GM08714 (cell line): Measurements from ENCODE around the gene PSKH1.
"Not testable (repeated sequence)": the region's sequence is repeated elsewhere in the genome, so short reads cannot be mapped to it uniquely, and the experiment has no call there.

ENCODE experiments used
- H3K4me3 ChIP-seq: fragments of 200-500 bp; sonication (Bioruptor generic); 2 replicates; pipeline ENCODE4 v1.5.1; 2014; ENCODE audit warnings: mild to moderate bottlenecking, low read length, inconsistent platforms
- ZNF274 ChIP-seq: IDR thresholded peaks from 2 replicates; pipeline ENCODE4 v1.6.1; 2012; ENCODE audit warnings: mild to moderate bottlenecking, low read depth, low read length

The PSKH1 gene

DNA sequence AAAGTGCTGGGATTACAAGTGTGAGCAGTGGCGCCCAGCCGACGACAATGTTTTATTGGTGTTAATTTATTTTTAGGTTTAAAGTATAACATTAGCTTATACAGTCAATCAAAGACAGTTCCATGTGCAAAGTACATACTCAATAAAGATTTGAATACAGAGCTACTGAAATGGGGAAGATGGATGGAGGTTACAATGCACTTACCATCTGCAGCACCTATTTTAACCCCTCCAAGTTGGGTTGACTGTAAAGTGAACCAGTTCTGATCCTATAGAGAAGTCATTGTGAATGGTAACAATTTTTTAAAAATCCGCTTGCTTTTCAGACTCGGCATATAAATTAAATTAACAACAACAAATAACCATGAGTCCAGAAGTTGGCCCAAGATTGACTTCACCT is 679 bp upstream of the PSKH1 start:
- H3K4me3 ChIP-seq, result peak overlapping the region; percentile 81; the same call in 1 of the 2 replicates
- TF ChIP-seq ZNF274, result no peak

DNA sequence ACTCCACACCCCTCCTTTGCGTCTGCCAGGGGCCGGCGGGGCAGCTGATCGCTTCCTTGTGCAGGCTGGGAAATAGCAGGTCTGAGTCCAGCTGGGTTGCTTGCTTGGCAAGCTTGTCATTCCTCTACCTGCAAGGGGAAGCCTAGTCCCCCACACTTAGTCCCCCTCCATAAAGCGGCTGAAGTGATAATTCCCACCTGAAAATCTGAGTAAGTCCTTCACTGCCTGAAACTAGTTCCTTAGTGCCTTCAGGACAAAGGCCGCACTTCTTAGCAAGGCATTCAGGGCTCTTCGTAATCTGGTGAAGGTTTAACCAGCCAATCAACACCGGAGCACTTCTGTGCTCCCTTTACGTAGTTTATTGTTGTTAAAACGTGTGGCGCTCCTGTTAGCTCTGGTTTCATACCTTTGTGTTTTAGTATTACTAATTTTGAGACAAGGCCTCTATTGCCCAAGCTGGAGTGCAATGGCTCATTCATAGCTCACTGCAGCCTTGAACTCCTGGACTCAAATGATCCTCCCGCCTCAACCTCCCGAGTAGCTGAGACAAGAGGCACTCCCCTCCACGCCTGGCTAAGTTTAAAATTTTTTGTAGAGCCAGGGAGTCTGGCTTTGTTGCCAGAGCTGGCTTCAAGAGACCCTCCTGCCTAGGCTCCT is 817 bp downstream of the PSKH1 start:
- no peak for TF ChIP-seq ZNF274
- H3K4me3 ChIP-seq, result peak overlapping the region; percentile 92

DNA sequence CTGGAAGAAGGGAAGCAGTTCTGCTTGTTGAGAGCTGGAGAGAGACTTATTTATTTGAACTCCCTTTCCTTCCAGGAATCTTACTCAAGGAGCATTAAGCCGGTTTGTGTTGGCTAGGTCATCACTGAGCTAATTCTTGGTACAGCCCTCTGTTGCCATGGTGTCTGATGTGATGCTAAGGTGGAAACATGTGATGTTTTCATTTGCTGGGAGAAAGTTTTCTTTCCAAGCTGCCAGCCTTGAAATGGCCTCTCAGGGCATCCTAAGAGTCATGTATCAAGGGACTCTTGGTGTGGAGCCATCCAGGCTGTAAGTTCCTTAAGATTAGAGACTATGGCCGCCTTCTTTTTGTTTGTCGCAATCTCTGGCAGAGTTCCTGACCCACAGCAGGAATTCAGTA is 4.2 kb downstream of the PSKH1 start:
- H3K4me3 ChIP-seq, result no peak overlapping the region
- no peak for TF ChIP-seq ZNF274

DNA sequence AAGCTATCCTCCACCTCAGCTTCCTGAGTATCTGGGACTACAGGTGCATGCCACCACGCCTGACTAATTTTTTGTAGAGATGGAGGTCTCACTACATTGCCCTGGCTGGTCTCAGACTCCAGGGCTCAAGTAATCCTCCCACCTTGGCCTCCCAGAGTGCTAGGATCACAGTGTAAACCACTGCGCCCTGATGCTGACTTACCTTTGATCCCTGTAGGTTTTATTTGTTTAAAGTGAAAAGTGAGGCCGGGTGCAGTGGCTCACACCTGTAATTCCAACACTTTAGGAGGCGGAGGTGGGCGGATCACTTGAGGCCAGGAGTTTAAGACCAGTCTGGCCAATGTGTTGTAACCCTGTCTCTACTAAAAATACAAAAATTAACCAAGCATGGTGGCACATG is 8.7 kb downstream of the PSKH1 start:
- no peak for TF ChIP-seq ZNF274
- H3K4me3 ChIP-seq, result no peak overlapping the region

DNA sequence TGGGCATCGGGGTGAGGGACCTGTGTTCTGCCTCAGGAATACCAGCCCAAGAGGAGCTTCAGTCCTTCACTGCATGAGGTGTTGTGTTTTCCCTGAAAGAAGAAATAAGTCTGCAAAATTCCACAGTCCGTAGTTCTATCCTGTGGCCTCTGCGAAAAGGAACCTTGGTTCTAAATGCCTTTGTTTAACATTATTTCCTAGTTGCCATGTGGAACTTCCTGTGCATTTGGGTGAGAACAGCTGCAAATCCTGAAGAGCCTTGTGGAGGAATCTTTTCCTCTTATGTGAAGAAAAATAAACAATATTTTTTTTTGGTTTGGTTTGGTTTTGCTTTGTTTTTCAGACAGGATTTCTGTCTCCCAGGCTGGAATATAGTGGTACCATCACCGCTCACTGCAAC is 9.8 kb downstream of the PSKH1 start:
- TF ChIP-seq ZNF274, result no peak
- H3K4me3 ChIP-seq, result no peak overlapping the region

DNA sequence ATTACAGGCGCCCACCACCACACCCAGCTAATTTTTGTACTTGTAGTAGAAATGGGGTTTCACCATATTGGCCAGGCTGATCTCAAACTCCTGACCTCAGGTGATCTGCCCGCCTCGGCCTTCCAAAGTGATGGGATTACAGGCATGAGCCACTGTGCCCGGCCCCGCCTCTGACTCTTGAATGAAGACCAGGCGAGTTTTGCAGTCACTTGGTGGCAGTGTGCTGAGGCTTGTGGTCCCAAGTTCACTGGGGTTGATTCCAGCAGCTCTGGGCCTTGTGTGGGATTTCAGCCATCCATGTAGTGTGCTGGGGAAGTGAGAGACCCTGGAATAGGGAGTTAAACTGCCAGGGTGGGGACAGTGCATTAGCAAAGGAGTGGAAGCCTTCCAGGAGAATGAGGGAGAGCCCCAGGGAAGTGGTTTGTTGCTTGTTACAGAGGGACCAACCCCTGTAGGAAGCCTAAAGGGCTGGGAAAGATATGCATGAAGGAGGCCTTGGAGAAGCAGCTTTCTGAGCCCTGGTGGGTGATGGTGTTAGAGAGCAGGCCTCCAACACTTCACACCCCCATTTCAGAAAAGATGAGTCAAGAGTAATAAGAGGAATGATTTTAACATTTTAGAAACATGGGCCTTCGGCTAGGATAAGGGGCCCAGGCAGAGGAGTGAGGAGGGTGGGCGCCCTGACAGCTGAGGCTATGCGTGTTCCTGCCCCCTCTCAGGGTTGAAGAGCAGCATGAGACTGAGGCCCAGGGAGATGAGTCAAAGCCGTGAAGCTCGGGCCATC is 14.5 kb downstream of the PSKH1 start:
- no peak for TF ChIP-seq ZNF274

DNA sequence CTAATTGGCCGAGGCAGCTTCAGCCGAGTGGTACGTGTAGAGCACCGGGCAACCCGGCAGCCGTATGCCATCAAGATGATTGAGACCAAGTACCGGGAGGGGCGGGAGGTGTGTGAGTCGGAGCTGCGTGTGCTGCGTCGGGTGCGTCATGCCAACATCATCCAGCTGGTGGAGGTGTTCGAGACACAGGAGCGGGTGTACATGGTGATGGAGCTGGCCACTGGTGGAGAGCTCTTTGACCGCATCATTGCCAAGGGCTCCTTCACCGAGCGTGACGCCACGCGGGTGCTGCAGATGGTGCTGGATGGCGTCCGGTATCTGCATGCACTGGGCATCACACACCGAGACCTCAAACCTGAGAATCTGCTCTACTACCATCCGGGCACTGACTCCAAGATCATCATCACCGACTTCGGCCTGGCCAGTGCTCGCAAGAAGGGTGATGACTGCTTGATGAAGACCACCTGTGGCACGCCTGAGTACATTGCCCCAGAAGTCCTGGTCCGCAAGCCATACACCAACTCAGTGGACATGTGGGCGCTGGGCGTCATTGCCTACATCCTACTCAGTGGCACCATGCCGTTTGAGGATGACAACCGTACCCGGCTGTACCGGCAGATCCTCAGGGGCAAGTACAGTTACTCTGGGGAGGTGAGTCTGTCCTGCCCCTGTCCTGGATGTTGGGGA is 16.1 kb downstream of the PSKH1 start:
- TF ChIP-seq ZNF274, result no peak
- H3K4me3 ChIP-seq, result no peak overlapping the region

More for the DNA sequence above, 14.5 kb downstream of the PSKH1 start:
- no peak overlapping the region for H3K4me3 ChIP-seq

DNA sequence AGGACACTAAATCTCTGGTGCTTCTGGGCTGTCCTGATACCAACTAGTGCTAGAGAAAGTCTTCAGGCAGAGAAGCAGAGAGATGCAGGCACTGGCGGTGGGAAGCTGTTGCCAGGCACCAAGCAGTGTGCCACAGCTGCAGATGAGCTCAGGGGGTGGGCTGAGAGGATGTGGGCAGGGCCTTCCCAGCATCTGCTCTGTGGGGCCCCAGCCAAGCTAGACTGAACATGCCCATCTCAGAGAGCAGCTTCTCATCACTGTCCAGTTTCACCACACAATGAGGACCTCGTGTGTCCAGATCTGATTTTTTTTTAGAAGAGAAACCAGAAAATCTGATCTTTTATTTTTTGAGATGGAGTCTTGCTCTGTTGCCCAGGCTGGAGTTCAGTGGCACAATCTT is 17.1 kb downstream of the PSKH1 start:
- no peak for TF ChIP-seq ZNF274
- H3K4me3 ChIP-seq, result no peak overlapping the region

DNA sequence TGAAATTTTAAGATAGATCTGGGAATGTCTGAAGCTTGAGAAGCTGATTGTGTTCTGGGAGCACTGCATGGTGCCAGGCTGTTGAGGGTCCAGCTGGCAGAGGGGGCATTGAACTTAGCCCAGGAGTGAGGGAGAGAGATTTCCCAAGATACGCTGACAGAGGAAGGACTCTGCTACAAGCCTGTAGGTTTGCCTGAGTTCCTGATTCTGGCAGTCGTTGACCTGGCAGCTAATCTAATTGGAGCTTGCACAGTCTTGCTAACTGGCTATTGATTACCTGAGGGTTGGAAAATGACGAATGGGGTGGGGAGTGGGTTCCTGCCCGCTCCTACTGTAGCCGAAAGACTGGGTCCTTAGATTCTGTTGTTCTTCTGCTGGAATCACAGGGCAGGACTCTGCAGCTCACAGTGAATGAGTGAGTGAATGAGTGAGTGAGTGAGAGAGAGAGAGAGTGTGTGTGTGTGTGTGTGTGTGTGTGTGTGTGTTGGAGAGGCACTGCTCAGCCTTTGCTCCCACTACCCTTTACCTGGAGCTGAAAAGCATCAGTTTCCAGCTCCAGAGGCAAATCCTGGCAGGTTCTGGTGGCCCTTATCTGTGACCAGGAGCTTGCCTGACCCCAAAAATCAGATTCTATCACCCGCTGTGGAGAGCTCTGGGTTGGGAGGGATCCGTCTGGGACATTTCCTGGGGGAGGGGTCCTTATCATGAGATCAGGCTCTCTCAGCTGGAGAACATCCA is 21.9 kb downstream of the PSKH1 start:
- no peak for TF ChIP-seq ZNF274
- H3K4me3 ChIP-seq, result no peak overlapping the region

DNA sequence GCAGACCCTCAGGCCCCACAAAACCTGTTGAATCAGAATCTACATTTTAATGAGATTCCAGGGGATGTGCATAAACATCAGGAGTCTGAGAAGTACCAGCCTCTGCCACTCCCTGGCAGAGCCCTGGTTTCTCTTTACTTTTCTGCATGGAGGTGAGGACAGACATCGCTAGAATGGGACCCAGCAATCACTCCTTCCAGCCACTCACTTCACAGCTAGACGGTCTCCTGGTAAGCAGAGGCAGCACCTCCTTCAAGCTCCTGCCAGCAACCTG is 22.4 kb downstream of the PSKH1 start:
- H3K4me3 ChIP-seq, result not testable (repeated sequence)

DNA sequence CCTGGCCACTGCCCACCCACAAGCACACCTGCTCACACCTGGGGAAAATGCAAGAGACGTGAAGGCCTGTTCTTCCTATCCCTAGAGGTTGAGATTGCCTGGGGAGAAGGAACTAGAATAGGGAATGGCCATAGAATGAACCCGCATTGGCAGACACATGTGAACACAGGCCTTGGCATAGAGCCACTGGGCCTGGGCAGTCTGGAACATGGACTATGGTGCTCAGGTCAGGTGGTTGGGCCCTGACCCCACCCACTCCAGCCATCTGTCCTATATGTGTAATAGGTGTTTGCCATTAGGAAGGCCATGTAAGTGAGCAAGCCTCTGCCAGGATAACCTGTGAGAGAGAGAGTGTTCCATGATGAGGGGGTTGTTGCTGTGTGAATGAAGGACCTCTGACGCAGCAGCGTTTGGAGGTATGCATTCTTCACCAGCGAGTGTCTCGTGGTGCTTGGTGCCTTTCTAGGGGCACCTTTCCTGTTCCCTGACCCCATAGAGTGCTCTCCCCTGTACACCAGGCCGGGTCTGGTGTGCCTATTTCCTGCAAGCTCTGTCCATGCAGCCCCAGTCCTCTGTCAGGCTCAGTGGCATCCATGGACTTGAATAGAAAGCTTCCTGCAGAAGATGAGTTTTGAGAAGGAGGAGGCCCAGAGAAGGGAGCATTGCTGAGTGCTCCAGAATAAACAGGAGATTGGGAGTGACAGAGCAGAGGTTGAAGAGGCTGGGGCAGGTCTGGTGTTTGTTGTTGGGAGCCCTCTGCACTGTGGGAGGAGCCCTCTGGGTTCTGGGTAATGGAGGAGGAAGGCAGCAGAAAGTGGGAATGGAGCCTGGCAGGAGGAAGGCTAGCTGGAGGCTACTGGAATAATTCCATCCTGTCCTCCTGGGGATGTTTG is 23.0 kb downstream of the PSKH1 start:
- no peak for TF ChIP-seq ZNF274
- H3K4me3 ChIP-seq, result no peak overlapping the region

DNA sequence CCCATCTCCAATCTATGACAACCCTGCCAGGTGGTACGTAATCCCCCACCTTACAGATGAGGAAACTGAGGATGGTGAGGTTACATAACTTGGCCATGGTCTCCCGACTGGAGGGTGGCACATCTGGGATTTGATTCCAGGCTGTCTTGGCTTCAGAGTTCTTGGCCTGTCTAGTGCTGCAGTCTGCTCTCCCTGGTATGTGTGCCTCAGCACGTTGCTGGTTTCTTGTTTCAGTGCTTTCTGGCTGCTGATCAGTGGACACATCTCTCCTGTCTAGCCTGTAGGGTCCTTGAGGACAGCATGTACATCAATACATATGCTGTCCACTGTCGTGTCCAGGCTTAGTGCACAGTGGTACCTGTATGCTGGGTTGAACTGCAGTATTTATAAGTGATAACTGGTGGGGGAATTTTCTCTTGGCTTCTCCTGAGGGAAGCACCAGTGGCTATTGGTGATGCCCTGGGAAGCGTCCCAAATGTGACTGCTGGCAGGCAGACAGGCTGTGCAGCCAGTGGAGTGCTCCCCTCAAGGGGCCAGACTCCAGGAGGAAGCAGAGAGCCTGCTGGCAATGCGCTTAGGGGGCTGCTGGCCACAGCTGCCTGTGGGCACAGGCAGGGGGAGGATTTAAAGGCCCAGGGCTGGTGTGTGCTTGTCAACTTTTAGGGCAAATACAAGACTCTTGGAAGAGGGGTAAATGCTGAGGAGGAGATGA is 24.2 kb downstream of the PSKH1 start:
- H3K4me3 ChIP-seq, result no peak overlapping the region
- no peak for TF ChIP-seq ZNF274

DNA sequence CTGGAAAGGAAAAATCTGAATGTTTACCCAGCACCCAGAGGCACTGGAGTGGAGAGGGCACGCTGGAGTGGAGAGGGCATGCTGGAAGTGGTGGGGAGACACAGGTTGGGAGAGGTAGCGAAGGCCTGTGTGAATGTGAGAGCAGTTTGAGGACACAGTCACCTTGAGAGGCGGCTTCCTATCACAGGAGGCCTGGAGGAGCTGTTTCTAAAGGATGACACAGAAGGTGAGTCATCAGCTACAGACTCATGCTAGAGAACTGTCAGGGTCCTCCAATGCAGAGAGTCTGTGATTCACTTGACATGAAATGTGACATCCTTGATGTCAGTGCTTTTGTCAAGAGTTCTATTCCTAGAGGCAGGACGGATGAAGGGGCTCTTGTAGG is 24.8 kb downstream of the PSKH1 start:
- H3K4me3 ChIP-seq, result no peak overlapping the region
- TF ChIP-seq ZNF274, result no peak

DNA sequence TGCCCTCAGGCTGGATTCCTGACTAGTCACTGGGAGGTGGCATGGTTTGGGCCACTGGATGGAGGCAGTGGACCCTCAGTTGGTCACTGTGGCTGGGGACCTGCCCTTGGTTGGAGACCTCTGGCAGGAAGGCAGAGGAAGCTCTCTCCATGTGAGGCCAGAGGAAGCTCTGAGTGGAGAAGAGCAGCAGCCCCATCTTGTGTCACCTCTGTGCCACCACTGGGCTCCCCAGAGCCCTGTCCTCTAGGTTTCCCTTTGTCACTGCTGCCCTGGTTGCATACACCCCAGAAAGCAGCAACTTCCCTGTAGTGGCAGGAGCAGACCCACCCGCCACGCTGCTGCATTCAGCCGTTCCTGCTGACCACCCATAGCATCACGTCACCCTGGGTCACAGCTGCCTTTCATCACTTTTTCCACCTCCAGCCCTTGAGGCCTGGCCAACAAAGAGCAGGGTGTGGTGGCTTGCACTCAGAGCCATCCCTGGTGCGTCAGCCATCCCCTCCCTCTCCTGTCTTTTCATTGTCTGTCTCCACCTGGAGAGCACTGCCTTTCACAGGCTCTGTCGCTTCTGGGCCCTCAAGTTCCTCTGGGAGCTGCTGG is 26.7 kb downstream of the PSKH1 start:
- no peak overlapping the region for H3K4me3 ChIP-seq
- no peak for TF ChIP-seq ZNF274
